HepG2 (cell line): ENCODE measurements around the gene DPEP1. TPM values are rescaled to one million over a fixed set of nuclear protein-coding genes. Genes with fewer than 3 reads are reported as not detected.
A peak's percentile ranks its signal among the peaks of the same experiment; 100 is the strongest.

Experiments used
- CBX2 ChIP-seq, 2 experiments: fragments of 200-600 bp in 1 of 2; sonication (generic); formaldehyde crosslinking in 1 of 2; IDR thresholded peaks; 2 replicates each; pipeline versions ENCODE4 v1.7.0 to v1.8.1; 2018 to 2022; ENCODE audit warnings: low read depth in 2 of 2, low read length in 1 of 2, mild to moderate bottlenecking in 1 of 2, missing genetic modification reagents in 1 of 2
- ISX ChIP-seq: sonication (generic); formaldehyde crosslinking; conservative IDR thresholded peaks from 2 replicates; pipeline ENCODE4 v1.5.0; 2020; ENCODE audit warnings: missing genetic modification reagents
- MIXL1 ChIP-seq: IDR thresholded peaks from 2 replicates; pipeline ENCODE4 v1.6.1; 2016
- NR2F2 ChIP-seq: IDR thresholded peaks from 2 replicates; pipeline ENCODE4 v1.6.1; 2012; ENCODE audit warnings: low read depth, inconsistent platforms, borderline replicate concordance
- REL ChIP-seq: sonication (generic); formaldehyde crosslinking; conservative IDR thresholded peaks from 2 replicates; pipeline ENCODE4 v1.8.0; 2022; ENCODE audit warnings: mild to moderate bottlenecking, missing genetic modification reagents, moderate library complexity
- SIX4 ChIP-seq: sonication (generic); formaldehyde crosslinking; IDR thresholded peaks from 2 replicates; pipeline ENCODE4 v1.4.0; 2020; ENCODE audit warnings: missing genetic modification reagents
- SRSF4 ChIP-seq: fragments of 200-400 bp; formaldehyde crosslinking; IDR thresholded peaks from one replicate; pipeline ENCODE4 v1.6.1; 2018; ENCODE audit warnings: mild to moderate bottlenecking, low read depth, low read length, moderate library complexity; ENCODE audit not compliant: poor library complexity, severe bottlenecking
- TAF15 ChIP-seq: fragments of 200-400 bp; formaldehyde crosslinking; IDR thresholded peaks from one replicate; pipeline ENCODE4 v1.6.1; 2018; ENCODE audit warnings: mild to moderate bottlenecking, low read depth, low read length; ENCODE audit not compliant: poor library complexity, severe bottlenecking
- TGIF2 ChIP-seq: IDR thresholded peaks from 2 replicates; pipeline ENCODE4 v1.6.1; 2016; ENCODE audit warnings: control low read depth, missing compliant biosample characterization
- XBP1 ChIP-seq: sonication (generic); formaldehyde crosslinking; IDR thresholded peaks from 2 replicates; pipeline ENCODE4 v1.5.0; 2020; ENCODE audit warnings: missing genetic modification reagents
- ZBTB20 ChIP-seq: sonication (generic); formaldehyde crosslinking; IDR thresholded peaks from 2 replicates; pipeline ENCODE4 v1.8.1; 2023; ENCODE audit warnings: missing genetic modification reagents, low read depth, mild to moderate bottlenecking, borderline replicate concordance
- ZEB1 ChIP-seq: IDR thresholded peaks from 2 replicates; pipeline ENCODE4 v1.6.1; 2012; ENCODE audit warnings: mild to moderate bottlenecking, low read depth, inconsistent platforms; ENCODE audit not compliant: insufficient replicate concordance
- ZNF713 ChIP-seq: sonication (generic); formaldehyde crosslinking; IDR thresholded peaks from 2 replicates; pipeline ENCODE4 v1.4.0; 2020; ENCODE audit warnings: mild to moderate bottlenecking, missing genetic modification reagents
- ZSCAN12 ChIP-seq: sonication (generic); formaldehyde crosslinking; IDR thresholded peaks from 2 replicates; pipeline ENCODE4 v1.9.0; 2021; ENCODE audit warnings: mild to moderate bottlenecking, missing genetic modification reagents
- polyA plus RNA-seq, 8 experiments: library from polyadenylated mRNA; depleted of rRNA in 3 of 8; stranded (reverse) in 7 of 8; unstranded in 1 of 8; fragments of >200 nt; fragmentation: Illumina TruSeq in 4 of 8; extraction: Trizol in 4 of 8; gene quantifications; 2 replicates each; pipeline versions ENCODE4 v1.2.1 to v1.2.3, GENCODE V29; 2011 to 2016; ENCODE audit warnings: low read depth in 4 of 8, missing spikeins in 1 of 8, mixed read lengths in 1 of 8; ENCODE audit not compliant: insufficient read depth in 1 of 8
- total RNA-seq, 5 experiments: library from RNA; depleted of rRNA; stranded (reverse); fragments of >200 nt; fragmentation: Illumina TruSeq; extraction: Trizol; gene quantifications; 2 replicates each; pipeline ENCODE4 v1.2.3, GENCODE V29; 2016; ENCODE audit warnings: low read depth in 1 of 5
- TF ChIP-seq, protein P1 (sequence below): sonication (generic); formaldehyde crosslinking; IDR thresholded peaks from 2 replicates; pipeline ENCODE4 v1.4.0; 2020; ENCODE audit warnings: mild to moderate bottlenecking, missing genetic modification reagents
- TF ChIP-seq, protein P2 (sequence below): sonication (generic); formaldehyde crosslinking; IDR thresholded peaks from 2 replicates; pipeline ENCODE4 v1.8.0; 2022; ENCODE audit warnings: mild to moderate bottlenecking, missing genetic modification reagents; ENCODE audit not compliant: insufficient replicate concordance
- TF ChIP-seq, protein P3 (sequence below): sonication (generic); formaldehyde crosslinking; IDR thresholded peaks from 2 replicates; pipeline ENCODE4 v1.5.0; 2020; ENCODE audit warnings: mild to moderate bottlenecking, low read depth, missing genetic modification reagents, borderline replicate concordance
- TF ChIP-seq, protein P4 (sequence below): IDR thresholded peaks from 2 replicates; pipeline ENCODE4 v1.6.1; 2016; ENCODE audit warnings: low read depth

DPEP1 gene
- total and polyA plus RNA-seq, 2 of the 13 experiments (the other 11 are each of a cell fraction or from before 2014, with no cell fraction given) = 37.6 to 52.2 TPM

DNA sequence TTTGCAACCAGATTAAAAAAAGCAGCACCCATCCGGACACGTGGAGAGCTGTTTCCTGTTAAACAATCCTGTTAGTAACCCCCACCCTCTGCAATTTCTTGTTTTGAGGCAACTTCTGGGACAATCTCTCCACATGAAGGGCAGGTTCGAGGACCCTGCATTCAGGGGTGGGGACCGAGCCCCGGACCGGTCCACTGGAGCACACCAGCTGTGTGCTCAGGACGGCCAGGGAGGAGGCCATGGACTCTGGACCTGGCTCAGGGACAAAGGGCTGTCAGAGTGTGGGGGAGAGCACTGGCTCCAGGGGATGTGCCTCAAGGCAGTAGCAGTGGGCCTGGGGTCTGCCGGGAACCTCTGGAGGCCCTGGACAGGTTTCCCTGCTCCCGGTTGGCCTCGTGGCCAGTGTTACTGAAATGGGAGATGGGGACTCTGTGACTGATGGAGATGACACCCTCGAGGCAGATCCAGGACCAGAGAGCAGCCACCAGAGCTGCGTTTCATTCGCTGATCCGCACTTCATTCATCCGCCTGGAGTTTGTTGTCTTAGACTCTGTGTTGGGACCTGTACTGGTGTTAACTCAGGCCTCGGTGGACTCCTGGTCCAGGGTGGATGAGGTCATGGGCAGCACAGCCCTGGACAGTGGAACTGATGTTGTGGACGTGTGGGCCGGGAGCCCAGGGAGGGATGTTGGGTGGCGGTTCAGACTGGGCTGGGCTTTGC lies 40.8 kb upstream of the DPEP1 start (continued):
- TF ChIP-seq TGIF2 (CRISPR knock-in tag) = peak; percentile 60; the same call in 1 of the 2 replicates
- TF ChIP-seq XBP1 (CRISPR knock-in tag) = no peak
- no peak; the same call in 1 of the 2 replicates for TF ChIP-seq MIXL1 (CRISPR knock-in tag)
- TF ChIP-seq NR2F2 = no peak
- peak; percentile 30 for TF ChIP-seq ZEB1
- TF ChIP-seq REL (CRISPR knock-in tag) = no peak; the same call in 1 of the 2 replicates
- TF ChIP-seq, protein P1, sequence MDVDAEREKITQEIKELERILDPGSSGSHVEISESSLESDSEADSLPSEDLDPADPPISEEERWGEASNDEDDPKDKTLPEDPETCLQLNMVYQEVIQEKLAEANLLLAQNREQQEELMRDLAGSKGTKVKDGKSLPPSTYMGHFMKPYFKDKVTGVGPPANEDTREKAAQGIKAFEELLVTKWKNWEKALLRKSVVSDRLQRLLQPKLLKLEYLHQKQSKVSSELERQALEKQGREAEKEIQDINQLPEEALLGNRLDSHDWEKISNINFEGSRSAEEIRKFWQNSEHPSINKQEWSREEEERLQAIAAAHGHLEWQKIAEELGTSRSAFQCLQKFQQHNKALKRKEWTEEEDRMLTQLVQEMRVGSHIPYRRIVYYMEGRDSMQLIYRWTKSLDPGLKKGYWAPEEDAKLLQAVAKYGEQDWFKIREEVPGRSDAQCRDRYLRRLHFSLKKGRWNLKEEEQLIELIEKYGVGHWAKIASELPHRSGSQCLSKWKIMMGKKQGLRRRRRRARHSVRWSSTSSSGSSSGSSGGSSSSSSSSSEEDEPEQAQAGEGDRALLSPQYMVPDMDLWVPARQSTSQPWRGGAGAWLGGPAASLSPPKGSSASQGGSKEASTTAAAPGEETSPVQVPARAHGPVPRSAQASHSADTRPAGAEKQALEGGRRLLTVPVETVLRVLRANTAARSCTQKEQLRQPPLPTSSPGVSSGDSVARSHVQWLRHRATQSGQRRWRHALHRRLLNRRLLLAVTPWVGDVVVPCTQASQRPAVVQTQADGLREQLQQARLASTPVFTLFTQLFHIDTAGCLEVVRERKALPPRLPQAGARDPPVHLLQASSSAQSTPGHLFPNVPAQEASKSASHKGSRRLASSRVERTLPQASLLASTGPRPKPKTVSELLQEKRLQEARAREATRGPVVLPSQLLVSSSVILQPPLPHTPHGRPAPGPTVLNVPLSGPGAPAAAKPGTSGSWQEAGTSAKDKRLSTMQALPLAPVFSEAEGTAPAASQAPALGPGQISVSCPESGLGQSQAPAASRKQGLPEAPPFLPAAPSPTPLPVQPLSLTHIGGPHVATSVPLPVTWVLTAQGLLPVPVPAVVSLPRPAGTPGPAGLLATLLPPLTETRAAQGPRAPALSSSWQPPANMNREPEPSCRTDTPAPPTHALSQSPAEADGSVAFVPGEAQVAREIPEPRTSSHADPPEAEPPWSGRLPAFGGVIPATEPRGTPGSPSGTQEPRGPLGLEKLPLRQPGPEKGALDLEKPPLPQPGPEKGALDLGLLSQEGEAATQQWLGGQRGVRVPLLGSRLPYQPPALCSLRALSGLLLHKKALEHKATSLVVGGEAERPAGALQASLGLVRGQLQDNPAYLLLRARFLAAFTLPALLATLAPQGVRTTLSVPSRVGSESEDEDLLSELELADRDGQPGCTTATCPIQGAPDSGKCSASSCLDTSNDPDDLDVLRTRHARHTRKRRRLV (CRISPR knock-in tag) = no peak; the same call in 1 of the 2 replicates
- TF ChIP-seq, protein P2, sequence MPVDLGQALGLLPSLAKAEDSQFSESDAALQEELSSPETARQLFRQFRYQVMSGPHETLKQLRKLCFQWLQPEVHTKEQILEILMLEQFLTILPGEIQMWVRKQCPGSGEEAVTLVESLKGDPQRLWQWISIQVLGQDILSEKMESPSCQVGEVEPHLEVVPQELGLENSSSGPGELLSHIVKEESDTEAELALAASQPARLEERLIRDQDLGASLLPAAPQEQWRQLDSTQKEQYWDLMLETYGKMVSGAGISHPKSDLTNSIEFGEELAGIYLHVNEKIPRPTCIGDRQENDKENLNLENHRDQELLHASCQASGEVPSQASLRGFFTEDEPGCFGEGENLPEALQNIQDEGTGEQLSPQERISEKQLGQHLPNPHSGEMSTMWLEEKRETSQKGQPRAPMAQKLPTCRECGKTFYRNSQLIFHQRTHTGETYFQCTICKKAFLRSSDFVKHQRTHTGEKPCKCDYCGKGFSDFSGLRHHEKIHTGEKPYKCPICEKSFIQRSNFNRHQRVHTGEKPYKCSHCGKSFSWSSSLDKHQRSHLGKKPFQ (CRISPR knock-in tag) = peak; percentile 49
- no peak for TF ChIP-seq CBX2 (IDR thresholded peaks at IDR 0.05; ENCODE audit: low read depth, low read length)
- no peak for TF ChIP-seq CBX2 (CRISPR knock-in tag; IDR thresholded peaks at IDR 0.05; ENCODE audit: low read depth)
- no peak for TF ChIP-seq ZSCAN12 (CRISPR knock-in tag)
- TF ChIP-seq ZBTB20 (CRISPR knock-in tag) = peak; percentile 72; the same call in 1 of the 2 replicates
- no peak for TF ChIP-seq SRSF4
- TF ChIP-seq ZNF713 (CRISPR knock-in tag) = peak; percentile 41; the same call in 1 of the 2 replicates
- TF ChIP-seq, protein P3, sequence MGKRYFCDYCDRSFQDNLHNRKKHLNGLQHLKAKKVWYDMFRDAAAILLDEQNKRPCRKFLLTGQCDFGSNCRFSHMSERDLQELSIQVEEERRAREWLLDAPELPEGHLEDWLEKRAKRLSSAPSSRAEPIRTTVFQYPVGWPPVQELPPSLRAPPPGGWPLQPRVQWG (CRISPR knock-in tag) = no peak
- TF ChIP-seq, protein P4, sequence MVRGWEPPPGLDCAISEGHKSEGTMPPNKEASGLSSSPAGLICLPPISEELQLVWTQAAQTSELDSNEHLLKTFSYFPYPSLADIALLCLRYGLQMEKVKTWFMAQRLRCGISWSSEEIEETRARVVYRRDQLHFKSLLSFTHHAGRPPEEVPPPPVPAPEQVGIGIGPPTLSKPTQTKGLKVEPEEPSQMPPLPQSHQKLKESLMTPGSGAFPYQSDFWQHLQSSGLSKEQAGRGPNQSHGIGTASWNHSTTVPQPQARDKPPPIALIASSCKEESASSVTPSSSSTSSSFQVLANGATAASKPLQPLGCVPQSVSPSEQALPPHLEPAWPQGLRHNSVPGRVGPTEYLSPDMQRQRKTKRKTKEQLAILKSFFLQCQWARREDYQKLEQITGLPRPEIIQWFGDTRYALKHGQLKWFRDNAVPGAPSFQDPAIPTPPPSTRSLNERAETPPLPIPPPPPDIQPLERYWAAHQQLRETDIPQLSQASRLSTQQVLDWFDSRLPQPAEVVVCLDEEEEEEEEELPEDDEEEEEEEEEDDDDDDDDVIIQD = peak; percentile 40; the same call in 1 of the 2 replicates
- no peak for TF ChIP-seq TAF15
- no peak for TF ChIP-seq ISX (CRISPR knock-in tag)
- no peak for TF ChIP-seq SIX4 (CRISPR knock-in tag)
